Measurements from ENCODE around the gene PELI2.
A peak's percentile ranks its signal among the peaks of the same experiment; 100 is the strongest.

Gene PELI2

DNA sequence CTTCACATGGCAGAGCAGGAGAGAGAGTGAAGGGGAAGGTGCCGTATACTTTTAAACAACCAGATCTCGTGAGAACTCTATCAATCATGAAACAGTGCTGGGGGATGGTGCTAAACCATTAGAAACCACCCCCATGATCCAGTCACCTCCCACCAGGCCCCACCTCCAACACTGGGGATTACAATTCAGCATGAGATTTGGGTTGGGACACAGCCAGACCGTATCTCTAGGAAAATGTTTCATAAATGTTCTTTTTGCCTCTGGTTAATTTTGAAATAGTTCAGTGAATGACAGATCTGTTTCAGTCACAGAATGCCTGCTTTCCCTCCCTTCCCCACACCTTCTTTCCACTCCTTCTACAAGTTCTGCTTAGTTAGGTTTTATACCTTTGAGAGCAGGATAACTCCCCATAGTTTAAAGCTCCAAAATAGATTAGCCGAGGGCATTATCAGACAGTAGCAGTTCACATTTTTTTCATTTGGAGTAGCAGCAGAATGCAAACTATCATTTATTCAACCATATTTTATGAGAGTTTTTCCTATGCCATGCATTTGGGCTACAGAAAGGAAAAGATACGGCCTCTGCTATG lies 27.1 kb downstream of the PELI2 start:
- Mint-ChIP-seq H3K27ac (no peak overlapping the region), H3K9me3 (no peaks in the 10 kb centered on the region), H3K36me3 (ENCODE audit: low read depth) (no peaks in the 10 kb centered on the region), H3K4me1 (ENCODE audit: low read depth) (peaks cover 56% of the 10 kb centered on the region), H3K27me3 (no peaks in the 10 kb centered on the region), H3K4me3 (no peak overlapping the region)
- DNase-seq: no peak

- Mint-ChIP-seq H3K4me1 (ENCODE audit: low read depth) (peaks cover 55% of the 10 kb centered on the region), H3K27me3 (no peaks in the 10 kb centered on the region), H3K9me3 (no peaks in the 10 kb centered on the region), H3K27ac (peak overlapping the region; percentile 3), H3K4me3 (no peak overlapping the region), H3K36me3 (ENCODE audit: low read depth) (no peaks in the 10 kb centered on the region)
- DNase-seq: no peak
Measured at GRCh38 chr14:56145965-56146364, 27.8 kb downstream of the PELI2 start.

DNA sequence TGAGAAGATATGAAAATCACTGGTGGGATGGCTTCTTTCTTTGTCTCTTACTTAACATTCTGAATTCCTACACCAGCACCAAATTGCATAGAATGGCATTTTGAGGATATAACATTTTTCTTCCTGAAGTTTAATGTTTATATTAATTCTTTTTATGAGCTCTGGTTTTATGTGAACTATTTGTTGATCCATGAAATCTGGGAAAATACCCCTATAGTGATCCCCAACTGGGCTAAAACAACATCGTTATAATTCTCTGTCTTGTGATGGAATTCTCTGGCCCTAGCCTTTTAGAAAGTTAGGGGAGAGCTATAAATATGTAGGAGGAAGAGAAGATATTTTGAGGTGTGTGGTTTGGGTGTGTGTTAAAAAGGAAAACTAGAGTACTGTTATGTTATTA lies 29.2 kb downstream of the PELI2 start:
- H3K27ac Mint-ChIP-seq: no peak overlapping the region
- H3K4me3 Mint-ChIP-seq: no peak overlapping the region
- DNase-seq: no peak
- no peaks in the 10 kb centered on the region for H3K27me3 Mint-ChIP-seq
- H3K4me1 Mint-ChIP-seq (ENCODE audit: low read depth): peaks cover 55% of the 10 kb centered on the region
- H3K9me3 Mint-ChIP-seq: no peaks in the 10 kb centered on the region
- H3K36me3 Mint-ChIP-seq (ENCODE audit: low read depth): no peaks in the 10 kb centered on the region

DNA sequence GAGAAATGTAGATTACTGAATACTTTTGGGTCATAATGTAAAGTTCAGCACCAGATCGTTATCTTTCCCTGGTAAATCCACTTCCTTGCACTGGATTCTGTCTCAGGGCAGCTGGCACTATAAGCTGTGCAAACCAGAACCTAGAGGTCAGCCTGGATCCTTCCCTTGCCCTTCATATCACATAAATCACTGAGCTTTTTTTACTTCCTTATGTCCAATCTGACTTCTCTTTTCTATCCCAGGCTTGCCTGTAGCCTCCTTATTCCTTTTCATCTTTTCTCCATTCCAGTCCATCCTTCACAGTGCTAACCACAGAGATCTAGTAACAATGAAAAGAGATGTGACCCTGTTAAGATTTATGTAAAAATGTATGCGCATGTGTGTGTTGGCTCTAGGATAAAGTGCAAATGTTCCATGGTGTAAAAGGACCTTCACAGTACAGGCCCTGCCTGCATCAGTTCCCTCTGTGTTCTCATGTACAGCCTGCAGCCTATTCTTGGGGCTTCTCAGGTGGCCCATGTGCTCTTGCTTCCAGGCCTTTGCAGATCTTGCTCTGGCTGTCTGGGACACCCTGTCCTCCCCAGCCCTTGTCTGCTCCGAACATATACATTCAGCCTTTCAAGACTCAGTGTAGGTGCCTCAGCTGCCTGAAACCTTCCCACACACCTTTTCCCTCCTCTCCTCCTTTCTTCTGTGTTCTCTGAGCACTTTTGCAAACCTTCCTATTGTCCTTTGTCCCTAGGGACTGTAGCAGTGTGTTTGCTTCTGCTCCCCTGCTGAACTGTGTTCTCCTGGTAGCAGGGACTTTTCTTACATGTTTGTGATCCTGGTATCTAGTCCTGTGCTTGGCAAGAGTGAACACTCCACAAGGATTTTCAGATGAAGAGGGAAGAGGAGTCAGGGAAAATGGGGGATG lies 30.0 kb downstream of the PELI2 start:
- Mint-ChIP-seq H3K4me1 (ENCODE audit: low read depth) (peaks cover 55% of the 10 kb centered on the region), H3K27ac (no peak overlapping the region), H3K9me3 (no peaks in the 10 kb centered on the region), H3K36me3 (ENCODE audit: low read depth) (no peaks in the 10 kb centered on the region), H3K4me3 (no peak overlapping the region), H3K27me3 (no peaks in the 10 kb centered on the region)
- DNase-seq: no peak

DNA sequence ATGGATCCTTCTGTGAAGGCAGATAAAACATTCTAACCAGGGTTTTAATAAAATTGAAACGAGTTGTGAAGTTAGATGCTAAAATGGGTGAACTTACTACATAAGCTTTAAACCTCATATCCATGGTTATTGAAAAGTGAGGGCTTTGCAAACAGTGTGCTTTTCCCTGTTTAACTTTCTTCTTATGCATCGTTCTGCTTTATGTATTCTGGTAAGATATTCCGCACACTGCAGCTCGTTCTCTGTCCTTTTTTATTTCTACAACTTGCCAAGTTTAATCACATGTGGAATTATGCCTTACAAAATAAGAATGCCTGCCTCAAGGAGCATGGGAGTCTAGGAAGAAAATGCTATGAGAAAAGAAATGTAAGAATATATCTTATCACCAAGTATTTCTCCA lies 30.9 kb downstream of the PELI2 start:
- H3K36me3 Mint-ChIP-seq (ENCODE audit: low read depth): no peaks in the 10 kb centered on the region
- H3K9me3 Mint-ChIP-seq: no peaks in the 10 kb centered on the region
- H3K27me3 Mint-ChIP-seq: no peaks in the 10 kb centered on the region
- H3K27ac Mint-ChIP-seq: no peak overlapping the region
- peaks cover 54% of the 10 kb centered on the region for H3K4me1 Mint-ChIP-seq (ENCODE audit: low read depth)
- no peak for DNase-seq
- H3K4me3 Mint-ChIP-seq: no peak overlapping the region

DNA sequence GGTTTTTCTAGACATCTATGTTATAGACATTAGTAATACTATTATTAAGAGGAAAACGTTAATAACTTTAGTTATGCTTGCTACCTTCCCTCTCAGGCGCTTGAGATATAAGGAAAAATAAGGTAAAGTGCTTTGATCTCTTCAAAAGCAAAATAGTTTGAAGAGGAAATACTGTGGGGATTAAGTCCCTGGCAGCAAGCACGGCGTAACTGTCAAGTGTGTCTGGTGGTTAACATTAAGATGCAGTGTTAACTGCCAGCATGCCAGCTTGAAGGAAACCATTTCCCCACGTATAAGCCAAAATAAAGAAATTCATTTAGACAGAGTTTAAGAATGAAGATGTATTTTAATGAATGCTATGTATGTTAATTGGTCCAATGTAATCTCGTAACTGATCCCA lies 31.8 kb downstream of the PELI2 start:
- Mint-ChIP-seq H3K27ac (no peak overlapping the region), H3K9me3 (no peaks in the 10 kb centered on the region), H3K4me3 (no peak overlapping the region), H3K27me3 (no peaks in the 10 kb centered on the region), H3K4me1 (ENCODE audit: low read depth) (peaks cover 54% of the 10 kb centered on the region), H3K36me3 (ENCODE audit: low read depth) (no peaks in the 10 kb centered on the region)
- no peak for DNase-seq

DNA sequence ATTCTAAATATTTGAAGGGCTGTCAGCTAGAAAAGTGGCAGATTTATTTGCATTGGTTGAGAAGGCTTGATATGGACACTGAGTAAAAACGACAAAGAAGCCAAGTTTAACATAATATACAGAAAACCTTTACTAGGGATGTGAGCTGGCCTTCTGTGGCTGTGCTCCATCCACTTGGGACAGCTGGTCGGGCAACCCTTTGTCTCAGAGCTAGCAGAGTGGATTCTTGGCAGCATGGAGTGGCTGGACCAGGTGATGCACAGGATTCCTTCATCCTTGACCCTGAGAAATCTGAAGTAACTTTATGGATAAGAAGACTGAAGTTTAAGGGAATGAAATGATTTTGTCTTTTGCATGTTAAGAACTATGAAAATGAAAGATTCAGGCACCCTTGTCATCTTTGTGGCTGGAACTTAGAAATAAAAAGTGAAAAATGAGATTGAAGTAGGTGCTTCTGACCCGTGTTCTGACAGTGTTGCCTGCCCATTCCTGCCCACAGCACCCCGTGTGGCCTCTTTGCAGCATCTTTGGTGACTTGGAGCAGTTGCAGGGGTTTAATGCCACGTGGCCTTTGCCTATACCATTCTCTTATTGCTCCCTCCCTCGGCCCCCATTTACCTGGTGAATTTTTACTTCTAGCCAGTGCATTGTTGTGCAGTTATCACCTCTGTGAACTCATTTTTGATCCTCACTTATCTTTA lies 32.6 kb downstream of the PELI2 start:
- H3K27ac Mint-ChIP-seq: no peak overlapping the region
- no peaks in the 10 kb centered on the region for H3K36me3 Mint-ChIP-seq (ENCODE audit: low read depth)
- peaks cover 50% of the 10 kb centered on the region for H3K4me1 Mint-ChIP-seq (ENCODE audit: low read depth)
- no peak for DNase-seq
- H3K9me3 Mint-ChIP-seq: no peaks in the 10 kb centered on the region
- no peaks in the 10 kb centered on the region for H3K27me3 Mint-ChIP-seq
- no peak overlapping the region for H3K4me3 Mint-ChIP-seq

GRCh38 chr14:56152221-56152620 lies 34.0 kb downstream of the PELI2 start:
- Mint-ChIP-seq H3K36me3 (ENCODE audit: low read depth) (no peaks in the 10 kb centered on the region), H3K4me3 (no peak overlapping the region), H3K9me3 (no peaks in the 10 kb centered on the region), H3K27ac (no peak overlapping the region), H3K27me3 (no peaks in the 10 kb centered on the region), H3K4me1 (ENCODE audit: low read depth) (peaks cover 39% of the 10 kb centered on the region)
- DNase-seq: no peak

DNA sequence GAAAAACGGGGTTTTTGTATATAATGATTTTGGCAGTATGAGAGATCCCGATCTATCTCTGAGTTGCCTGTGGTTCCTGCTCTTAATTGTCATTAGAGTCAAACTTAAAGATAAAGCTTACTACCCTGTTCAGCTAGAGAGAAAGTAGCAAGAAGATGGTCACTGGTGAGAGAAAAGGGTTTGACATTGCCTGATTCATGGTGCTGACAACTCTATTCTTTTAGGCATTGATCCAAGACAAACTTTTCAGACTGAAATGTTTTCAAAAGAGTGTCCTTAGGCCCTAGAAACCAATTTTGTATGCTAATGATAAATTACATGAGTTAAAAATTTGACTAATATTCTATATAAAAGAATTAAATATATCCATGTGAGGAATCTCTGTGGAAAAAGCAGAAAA lies 35.1 kb downstream of the PELI2 start:
- Mint-ChIP-seq H3K4me3 (no peak overlapping the region), H3K36me3 (ENCODE audit: low read depth) (no peaks in the 10 kb centered on the region), H3K27me3 (no peaks in the 10 kb centered on the region), H3K9me3 (no peaks in the 10 kb centered on the region), H3K27ac (no peak overlapping the region), H3K4me1 (ENCODE audit: low read depth) (peaks cover 30% of the 10 kb centered on the region)
- no peak for DNase-seq

GRCh38 chr14:56154321-56154720 lies 36.1 kb downstream of the PELI2 start:
- no peak for DNase-seq
- Mint-ChIP-seq H3K4me1 (ENCODE audit: low read depth) (peaks cover 23% of the 10 kb centered on the region), H3K9me3 (peaks cover 3% of the 10 kb centered on the region), H3K27me3 (no peaks in the 10 kb centered on the region), H3K4me3 (no peak overlapping the region), H3K27ac (no peak overlapping the region), H3K36me3 (ENCODE audit: low read depth) (no peaks in the 10 kb centered on the region)

DNA sequence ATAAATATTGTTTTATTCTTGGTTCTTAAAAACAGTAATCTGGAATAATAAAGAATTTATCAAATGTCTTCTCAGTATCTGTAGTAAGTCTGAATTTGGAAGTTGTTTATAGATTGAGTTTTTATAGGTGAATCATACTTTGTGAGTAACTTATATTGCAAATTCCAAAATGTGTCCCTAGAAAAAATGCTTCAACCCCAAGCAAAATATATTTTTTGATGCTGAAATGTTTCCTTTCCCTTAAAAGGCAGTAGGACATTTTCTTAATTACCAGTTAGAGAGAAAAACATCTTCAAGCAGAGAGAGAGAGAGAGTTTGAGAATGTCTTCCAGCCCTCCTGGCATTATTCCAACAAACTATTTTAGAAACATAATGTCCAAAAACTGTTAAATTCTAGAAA lies 37.9 kb downstream of the PELI2 start:
- Mint-ChIP-seq H3K36me3 (ENCODE audit: low read depth) (no peaks in the 10 kb centered on the region), H3K9me3 (peaks cover 3% of the 10 kb centered on the region)

GRCh38 chr14:56159066-56159465 lies 40.9 kb downstream of the PELI2 start:
- no peak overlapping the region for H3K27ac Mint-ChIP-seq
- peaks cover 10% of the 10 kb centered on the region for H3K4me1 Mint-ChIP-seq (ENCODE audit: low read depth)
- DNase-seq: no peak

More for the DNA sequence above, 37.9 kb downstream of the PELI2 start:
- Mint-ChIP-seq H3K27ac (no peak overlapping the region), H3K27me3 (no peaks in the 10 kb centered on the region), H3K4me3 (no peak overlapping the region), H3K4me1 (ENCODE audit: low read depth) (peaks cover 19% of the 10 kb centered on the region)
- no peak for DNase-seq

GRCh38 chr14:56160088-56160487 lies 41.9 kb downstream of the PELI2 start:
- Mint-ChIP-seq H3K4me3 (no peak overlapping the region), H3K9me3 (peaks cover 31% of the 10 kb centered on the region), H3K27me3 (no peaks in the 10 kb centered on the region), H3K27ac (no peak overlapping the region), H3K4me1 (ENCODE audit: low read depth) (peaks cover 7% of the 10 kb centered on the region), H3K36me3 (ENCODE audit: low read depth) (peaks cover 22% of the 10 kb centered on the region)
- no peak for DNase-seq

More at GRCh38 chr14:56159066-56159465, 40.9 kb downstream of the PELI2 start:
- Mint-ChIP-seq H3K9me3 (peaks cover 21% of the 10 kb centered on the region), H3K36me3 (ENCODE audit: low read depth) (peaks cover 12% of the 10 kb centered on the region), H3K4me3 (no peak overlapping the region), H3K27me3 (no peaks in the 10 kb centered on the region)

- H3K36me3 Mint-ChIP-seq (ENCODE audit: low read depth): peaks cover 28% of the 10 kb centered on the region
- H3K27ac Mint-ChIP-seq: no peak overlapping the region
- H3K4me3 Mint-ChIP-seq: no peak overlapping the region
- H3K9me3 Mint-ChIP-seq: peaks cover 43% of the 10 kb centered on the region
- no peaks in the 10 kb centered on the region for H3K27me3 Mint-ChIP-seq
- no peak for DNase-seq
- H3K4me1 Mint-ChIP-seq (ENCODE audit: low read depth): peaks cover 7% of the 10 kb centered on the region
Measured at GRCh38 chr14:56161658-56162057, 43.4 kb downstream of the PELI2 start.

DNA sequence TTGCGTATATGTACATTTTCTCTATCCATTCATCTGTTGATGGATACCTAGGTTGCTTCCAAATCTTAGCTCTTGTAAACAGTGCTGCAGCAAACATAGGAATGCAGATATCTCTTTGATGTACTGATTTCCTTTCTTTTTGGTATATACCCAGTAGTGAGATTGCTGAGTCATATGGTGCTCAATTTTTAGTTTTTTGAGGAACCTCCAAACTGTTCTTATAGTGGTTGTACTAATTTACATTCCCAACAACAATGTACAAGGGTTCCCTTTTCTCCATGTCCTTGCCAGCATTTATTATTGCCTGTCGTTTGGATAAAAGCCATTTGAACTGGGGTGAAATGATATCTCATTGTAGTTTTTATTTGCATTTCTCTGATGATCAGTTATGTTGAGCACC lies 44.3 kb downstream of the PELI2 start:
- peaks cover 32% of the 10 kb centered on the region for H3K36me3 Mint-ChIP-seq (ENCODE audit: low read depth)
- no peak overlapping the region for H3K27ac Mint-ChIP-seq
- H3K4me1 Mint-ChIP-seq (ENCODE audit: low read depth): peaks cover 6% of the 10 kb centered on the region
- no peak for DNase-seq
- peaks cover 49% of the 10 kb centered on the region for H3K9me3 Mint-ChIP-seq
- no peak overlapping the region for H3K4me3 Mint-ChIP-seq
- no peaks in the 10 kb centered on the region for H3K27me3 Mint-ChIP-seq

Data from activated T-cell treated with anti-CD3 and anti-CD28 coated beads, Interleukin-2, amount 50 U/mL, for 24 hours (primary cell).